PC-9 (cell line): Measurements from ENCODE around the gene CDK2AP2.

ENCODE experiments used
- EZH2 ChIP-seq: fragments of 200-600 bp; sonication (generic); IDR thresholded peaks from 2 replicates; pipeline ENCODE4 v1.8.0; 2017; ENCODE audit warnings: antibody characterized with exemption, low read depth
- TF ChIP-seq, protein P1 (sequence below): fragments of 200-600 bp; sonication (generic); conservative IDR thresholded peaks from 2 replicates; pipeline ENCODE4 v1.6.1; 2017; ENCODE audit warnings: mixed run types, antibody characterized with exemption, mild to moderate bottlenecking, moderate library complexity

DNA sequence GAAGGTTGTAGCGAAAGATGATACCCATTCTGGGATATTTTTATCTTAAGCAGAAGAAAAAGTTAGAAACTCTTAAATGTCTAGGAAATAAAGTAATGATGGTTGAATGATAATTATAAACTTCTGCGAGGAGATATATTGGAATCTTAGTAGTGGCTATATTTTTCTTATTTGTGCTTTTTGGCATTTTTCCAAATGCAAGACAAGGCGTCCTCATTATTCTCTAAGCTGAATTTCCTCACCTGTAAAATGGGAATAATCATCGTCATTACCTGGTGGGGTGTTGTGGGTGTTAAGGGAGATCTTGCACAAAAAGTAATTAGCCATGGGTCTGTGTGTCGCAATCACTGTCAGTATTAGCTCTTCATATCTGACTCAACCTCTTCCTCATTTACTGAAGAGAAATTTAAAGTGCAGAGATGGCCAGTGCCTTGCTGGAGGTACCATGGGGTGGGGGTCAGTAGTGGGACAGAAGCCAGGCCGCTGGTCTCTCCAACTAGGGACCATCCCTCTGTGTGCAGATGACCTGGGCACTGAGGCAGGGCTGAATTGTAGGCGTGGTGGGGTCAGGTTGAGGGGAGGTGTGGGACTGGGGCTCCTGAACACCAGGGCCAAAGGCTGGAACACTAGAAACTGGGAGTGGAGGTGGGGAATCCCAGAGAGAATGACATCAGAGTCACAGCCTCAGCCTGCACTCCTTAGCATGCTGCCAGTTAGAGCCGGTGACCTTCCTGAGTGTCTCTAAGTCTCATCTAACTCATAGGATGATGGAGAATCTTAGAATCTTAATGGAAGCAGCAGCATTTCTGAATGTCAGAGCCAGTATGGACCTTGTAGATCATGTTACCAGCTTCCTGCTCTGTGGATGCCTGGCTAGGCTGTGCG is 6.9 kb downstream of the CDK2AP2 start:
- TF ChIP-seq, protein P1, sequence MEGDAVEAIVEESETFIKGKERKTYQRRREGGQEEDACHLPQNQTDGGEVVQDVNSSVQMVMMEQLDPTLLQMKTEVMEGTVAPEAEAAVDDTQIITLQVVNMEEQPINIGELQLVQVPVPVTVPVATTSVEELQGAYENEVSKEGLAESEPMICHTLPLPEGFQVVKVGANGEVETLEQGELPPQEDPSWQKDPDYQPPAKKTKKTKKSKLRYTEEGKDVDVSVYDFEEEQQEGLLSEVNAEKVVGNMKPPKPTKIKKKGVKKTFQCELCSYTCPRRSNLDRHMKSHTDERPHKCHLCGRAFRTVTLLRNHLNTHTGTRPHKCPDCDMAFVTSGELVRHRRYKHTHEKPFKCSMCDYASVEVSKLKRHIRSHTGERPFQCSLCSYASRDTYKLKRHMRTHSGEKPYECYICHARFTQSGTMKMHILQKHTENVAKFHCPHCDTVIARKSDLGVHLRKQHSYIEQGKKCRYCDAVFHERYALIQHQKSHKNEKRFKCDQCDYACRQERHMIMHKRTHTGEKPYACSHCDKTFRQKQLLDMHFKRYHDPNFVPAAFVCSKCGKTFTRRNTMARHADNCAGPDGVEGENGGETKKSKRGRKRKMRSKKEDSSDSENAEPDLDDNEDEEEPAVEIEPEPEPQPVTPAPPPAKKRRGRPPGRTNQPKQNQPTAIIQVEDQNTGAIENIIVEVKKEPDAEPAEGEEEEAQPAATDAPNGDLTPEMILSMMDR, result no peak
- TF ChIP-seq EZH2, result no peak
